Measurements from ENCODE around the gene B3GNT9. TPM values are rescaled to one million over a fixed set of nuclear protein-coding genes. Genes with fewer than 3 reads are reported as not detected.
A peak's percentile ranks its signal among the peaks of the same experiment; 100 is the strongest.

The B3GNT9 gene
- total RNA-seq, 1 donor, result 42.4 TPM

DNA sequence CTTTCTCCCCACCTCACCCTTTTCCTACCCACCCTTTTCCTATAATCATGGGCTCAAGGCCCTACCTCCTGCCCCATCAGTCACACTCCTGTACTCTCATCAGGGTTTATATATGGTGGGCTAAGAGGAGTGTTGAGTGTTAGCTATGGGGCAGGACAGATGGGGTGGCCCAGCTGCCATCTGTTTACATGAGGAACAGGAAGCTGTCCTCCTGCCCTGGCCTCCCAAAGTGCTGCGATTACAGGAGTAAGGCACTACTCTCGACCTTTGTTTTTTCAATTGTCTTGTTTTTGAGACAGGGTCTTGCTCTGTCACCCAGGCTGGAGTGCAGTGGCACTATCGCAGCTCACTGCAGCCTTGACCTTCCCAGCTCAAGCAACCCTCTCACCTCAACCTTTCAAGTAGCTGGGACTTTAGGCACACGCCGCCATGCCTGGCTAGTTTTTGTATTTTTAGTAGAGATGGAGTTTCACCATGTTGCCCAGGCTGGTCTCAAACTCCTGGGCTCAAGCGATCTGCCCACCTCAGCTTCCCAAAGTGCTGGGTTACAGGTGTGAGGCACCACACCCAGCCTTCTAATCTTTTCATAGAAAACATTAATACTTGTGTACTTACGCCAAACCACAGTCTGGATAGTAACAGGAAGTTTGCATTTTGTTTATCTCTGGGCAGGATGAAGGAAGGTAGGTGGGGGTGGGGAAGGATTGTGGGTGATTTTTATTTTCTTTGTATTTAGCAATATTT lies 7.3 kb upstream of the B3GNT9 start:
- no peak for TF ChIP-seq CTCF (IDR thresholded peaks at IDR 0.05; ENCODE audit: insufficient read depth, low read length)
- no peak overlapping the region for H3K4me3 ChIP-seq (ENCODE audit: low read depth, low read length)
- no peak for DNase-seq (ENCODE audit: low read depth)

- no peak for DNase-seq (ENCODE audit: low read depth)
- no peak overlapping the region for H3K4me3 ChIP-seq (ENCODE audit: low read depth, low read length)
- no peak for TF ChIP-seq CTCF (IDR thresholded peaks at IDR 0.05; ENCODE audit: insufficient read depth, low read length)
These were observed 6.4 kb upstream of the B3GNT9 start for GRCh38 chr16:67157106-67157748.

DNA sequence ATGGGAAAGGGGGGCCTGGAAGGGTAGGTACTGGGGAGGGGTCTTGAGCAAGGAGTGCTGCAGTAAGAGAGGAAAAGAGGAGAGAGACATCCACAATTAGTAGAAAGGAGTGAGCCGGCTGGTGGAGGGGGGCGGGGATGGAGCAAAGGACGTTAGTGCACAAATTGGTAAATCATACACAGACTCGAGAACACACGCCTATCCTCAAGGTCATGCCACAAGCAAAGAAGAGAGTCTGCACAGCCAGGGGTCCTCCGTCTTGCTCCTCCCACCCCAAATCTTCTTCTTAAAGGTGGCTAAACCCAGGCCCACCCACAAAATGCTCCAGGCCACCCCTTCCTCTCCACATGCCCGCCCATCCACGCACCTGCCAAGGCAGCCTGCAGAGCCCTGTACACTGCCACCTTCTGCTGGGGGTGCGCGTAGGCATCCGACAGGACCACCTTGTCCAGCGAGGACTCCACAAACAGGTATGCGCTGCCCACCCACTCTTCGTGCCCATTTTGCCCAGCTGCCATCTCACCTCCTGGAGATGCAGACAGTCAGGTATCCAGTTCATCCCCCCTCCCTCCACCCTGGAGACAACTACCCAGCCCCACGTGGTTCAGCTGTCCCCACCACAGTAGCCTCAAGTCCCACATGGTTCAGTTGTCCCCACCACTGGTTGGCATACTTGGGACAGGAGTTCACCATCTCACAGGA lies 5.5 kb upstream of the B3GNT9 start:
- DNase-seq (ENCODE audit: low read depth), result no peak
- H3K4me3 ChIP-seq (ENCODE audit: low read depth, low read length), result no peak overlapping the region
- TF ChIP-seq CTCF (IDR thresholded peaks at IDR 0.05; ENCODE audit: insufficient read depth, low read length), result no peak

- no peak overlapping the region for H3K4me3 ChIP-seq (ENCODE audit: low read depth, low read length)
- DNase-seq (ENCODE audit: low read depth), result peak; percentile 73
- peak; percentile 67 for TF ChIP-seq CTCF (IDR thresholded peaks at IDR 0.05; ENCODE audit: insufficient read depth, low read length)
These were observed 4.7 kb upstream of the B3GNT9 start for GRCh38 chr16:67155295-67156142.

GRCh38 chr16:67154578-67155294 lies 3.9 kb upstream of the B3GNT9 start:
- no peak for TF ChIP-seq CTCF (IDR thresholded peaks at IDR 0.05; ENCODE audit: insufficient read depth, low read length)
- H3K4me3 ChIP-seq (ENCODE audit: low read depth, low read length), result no peak overlapping the region
- no peak for DNase-seq (ENCODE audit: low read depth)
